ENCODE results near the gene ZDHHC21.

Gene ZDHHC21

DNA sequence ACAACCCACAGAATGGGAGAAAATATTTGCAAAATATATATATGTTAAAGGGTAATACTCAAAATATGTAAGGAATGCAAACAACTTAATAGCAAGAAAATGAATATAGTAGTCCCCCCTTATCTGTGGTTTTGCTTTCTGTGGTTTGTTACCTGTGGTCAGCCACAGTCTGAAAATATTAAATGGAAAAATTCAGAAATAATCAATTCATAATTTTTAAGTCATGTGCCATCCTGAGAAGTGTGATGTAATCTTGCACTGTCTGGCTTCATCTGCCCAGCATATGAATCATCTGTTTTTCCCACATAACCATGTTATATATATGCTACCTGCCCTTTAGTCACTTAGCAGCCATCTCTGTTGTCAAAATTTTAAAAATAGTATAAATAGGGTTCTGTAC is 17.6 kb upstream of the ZDHHC21 start:
- Histone ChIP-seq H2BK15ac (replicated peaks; ENCODE audit: low read depth) (no peak overlapping the region), H3K79me1 (ENCODE audit: low read length) (no peaks in the 10 kb centered on the region), H3K56ac (ENCODE audit: low read length) (no peak overlapping the region), H3K27me3 (ENCODE audit: insufficient read depth, low read length, poor library complexity) (no peaks in the 10 kb centered on the region), H3K23ac (ENCODE audit: low read length) (no peak overlapping the region), H4K8ac (ENCODE audit: low read depth, low read length) (no peak overlapping the region), H3K79me2 (ENCODE audit: control insufficient read depth, insufficient read depth, low read length) (no peaks in the 10 kb centered on the region), H3K4ac (ENCODE audit: low read depth, low read length) (no peak overlapping the region), H2AK5ac (ENCODE audit: low read length) (no peak overlapping the region), H3K4me2 (ENCODE audit: low read length) (no peak overlapping the region), H4K5ac (ENCODE audit: low read length) (no peak overlapping the region), H2BK5ac (ENCODE audit: low read length) (no peak overlapping the region), H3K36me3 (ENCODE audit: control insufficient read depth, insufficient read depth, low read length) (no peaks in the 10 kb centered on the region), H3K4me1 (ENCODE audit: control insufficient read depth, low read depth, low read length) (no peaks in the 10 kb centered on the region), H2BK120ac (ENCODE audit: low read depth, low read length) (no peak overlapping the region), H3K9ac (ENCODE audit: low read length) (no peak overlapping the region), H3K4me3 (ENCODE audit: low read length) (no peak overlapping the region), H3K27ac (ENCODE audit: low read depth, low read length) (no peak overlapping the region), H3K18ac (ENCODE audit: low read length) (no peak overlapping the region)
- DNase-seq, result no peak

DNA sequence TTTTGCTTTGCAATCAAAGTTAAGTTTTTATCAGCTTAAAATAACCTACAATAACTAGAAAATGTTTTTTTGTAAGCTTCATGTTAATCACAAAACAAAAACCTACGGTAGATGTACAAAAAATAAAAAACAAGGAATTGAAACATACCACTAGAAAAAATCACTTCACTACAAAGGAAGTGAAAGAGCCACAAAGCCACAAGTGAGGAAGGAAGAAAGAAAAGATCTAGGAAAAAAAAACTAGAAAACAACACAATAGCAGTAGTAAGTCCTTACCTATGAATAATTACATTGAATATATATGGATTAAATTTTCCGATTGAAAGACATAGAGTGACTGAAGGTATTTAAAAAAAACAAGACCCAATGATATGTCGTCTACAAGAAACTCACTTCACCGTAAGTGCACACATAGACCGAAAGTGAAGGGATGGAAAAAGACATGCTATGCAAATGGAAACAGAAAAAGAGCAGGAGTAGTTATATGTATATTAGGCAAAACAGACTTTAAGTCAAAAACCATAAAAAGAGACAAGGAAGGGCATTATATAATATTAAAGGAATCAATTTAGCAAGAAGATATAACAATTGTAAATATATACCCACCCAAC is 13.4 kb upstream of the ZDHHC21 start:
- H3K79me1 ChIP-seq (ENCODE audit: low read length), result no peaks in the 10 kb centered on the region

DNA sequence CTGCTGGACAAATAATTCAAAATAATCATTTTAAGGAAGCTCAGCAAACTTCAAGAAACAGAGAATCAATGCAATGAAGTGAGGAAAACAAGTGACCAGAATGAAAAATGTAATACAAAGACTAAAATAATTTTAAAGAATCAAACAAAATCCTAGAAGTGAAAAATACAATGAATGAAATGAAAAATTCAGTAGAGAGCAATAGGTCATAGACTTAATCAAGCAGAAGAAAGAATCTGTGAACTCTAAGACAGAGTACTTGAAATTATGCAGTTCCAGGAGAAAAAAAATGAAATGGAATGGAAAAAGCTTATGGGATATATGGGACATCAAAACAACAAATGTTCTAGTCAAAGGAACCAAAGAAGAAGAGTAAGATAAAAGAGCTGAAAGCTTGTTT is 11.8 kb upstream of the ZDHHC21 start:
- H3K4me2 ChIP-seq (ENCODE audit: low read length), result no peak overlapping the region

More for the DNA sequence above, 13.4 kb upstream of the ZDHHC21 start:
- no peak overlapping the region for H3K4me2 ChIP-seq (ENCODE audit: low read length)
- H2BK120ac ChIP-seq (ENCODE audit: low read depth, low read length), result no peak overlapping the region
- no peak overlapping the region for H3K18ac ChIP-seq (ENCODE audit: low read length)
- no peak overlapping the region for H3K56ac ChIP-seq (ENCODE audit: low read length)
- no peaks in the 10 kb centered on the region for H3K27me3 ChIP-seq (ENCODE audit: insufficient read depth, low read length, poor library complexity)
- no peak overlapping the region for H3K4me3 ChIP-seq (ENCODE audit: low read length)
- no peaks in the 10 kb centered on the region for H3K79me2 ChIP-seq (ENCODE audit: control insufficient read depth, insufficient read depth, low read length)
- WGBS (ENCODE audit: extremely low coverage, insufficient coverage, low lambda C conversion rate), result no CpG with 5 or more reads among the region's 5 CpGs
- H3K9ac ChIP-seq (ENCODE audit: low read length), result no peak overlapping the region
- H2BK15ac ChIP-seq (replicated peaks; ENCODE audit: low read depth), result no peak overlapping the region
- no peak overlapping the region for H2BK5ac ChIP-seq (ENCODE audit: low read length)
- H2AK5ac ChIP-seq (ENCODE audit: low read length), result no peak overlapping the region
- H3K36me3 ChIP-seq (ENCODE audit: control insufficient read depth, insufficient read depth, low read length), result peaks cover 6% of the 10 kb centered on the region
- H4K8ac ChIP-seq (ENCODE audit: low read depth, low read length), result no peak overlapping the region
- DNase-seq, result no peak
- H3K27ac ChIP-seq (ENCODE audit: low read depth, low read length), result no peak overlapping the region
- no peak overlapping the region for H3K4ac ChIP-seq (ENCODE audit: low read depth, low read length)
- no peak overlapping the region for H3K23ac ChIP-seq (ENCODE audit: low read length)
- H3K4me1 ChIP-seq (ENCODE audit: control insufficient read depth, low read depth, low read length), result no peaks in the 10 kb centered on the region
- H4K5ac ChIP-seq (ENCODE audit: low read length), result no peak overlapping the region

DNA sequence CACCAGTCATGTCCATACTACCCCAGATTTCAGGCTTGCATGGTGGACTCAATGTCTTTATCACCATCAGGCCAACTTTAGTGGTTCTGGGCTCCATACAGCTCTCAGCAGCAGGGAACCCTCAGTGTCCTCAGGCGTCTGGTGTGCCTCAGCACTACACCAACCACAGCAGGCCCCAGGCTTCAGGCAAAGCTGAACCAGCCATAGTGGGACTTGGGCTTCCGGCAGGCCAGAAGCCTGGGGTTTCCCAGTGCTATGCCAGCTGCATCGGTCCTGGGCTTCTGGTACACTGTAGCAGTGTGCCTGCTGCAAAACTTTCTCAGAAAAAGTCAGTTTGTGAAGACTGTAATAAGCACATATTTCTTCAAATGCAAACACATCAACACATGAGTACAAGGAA is 11.0 kb upstream of the ZDHHC21 start:
- no peak overlapping the region for H3K4me2 ChIP-seq (ENCODE audit: low read length)
- H3K4me3 ChIP-seq (ENCODE audit: low read length), result no peak overlapping the region
- H3K4me1 ChIP-seq (ENCODE audit: control insufficient read depth, low read depth, low read length), result no peaks in the 10 kb centered on the region
- WGBS (ENCODE audit: extremely low coverage, insufficient coverage, low lambda C conversion rate), result no CpG with 5 or more reads among the region's 3 CpGs
- H2AK5ac ChIP-seq (ENCODE audit: low read length), result no peak overlapping the region
- H3K27me3 ChIP-seq (ENCODE audit: insufficient read depth, low read length, poor library complexity), result no peaks in the 10 kb centered on the region
- no peak overlapping the region for H3K18ac ChIP-seq (ENCODE audit: low read length)
- no peak overlapping the region for H4K5ac ChIP-seq (ENCODE audit: low read length)
- H3K79me2 ChIP-seq (ENCODE audit: control insufficient read depth, insufficient read depth, low read length), result no peaks in the 10 kb centered on the region
- H2BK120ac ChIP-seq (ENCODE audit: low read depth, low read length), result no peak overlapping the region
- no peak overlapping the region for H3K4ac ChIP-seq (ENCODE audit: low read depth, low read length)
- no peak overlapping the region for H3K56ac ChIP-seq (ENCODE audit: low read length)
- H3K9ac ChIP-seq (ENCODE audit: low read length), result no peak overlapping the region
- H3K79me1 ChIP-seq (ENCODE audit: low read length), result no peaks in the 10 kb centered on the region
- no peak overlapping the region for H3K23ac ChIP-seq (ENCODE audit: low read length)
- no peak overlapping the region for H2BK5ac ChIP-seq (ENCODE audit: low read length)
- no peak for DNase-seq
- H3K36me3 ChIP-seq (ENCODE audit: control insufficient read depth, insufficient read depth, low read length), result peaks cover 6% of the 10 kb centered on the region
- H3K27ac ChIP-seq (ENCODE audit: low read depth, low read length), result no peak overlapping the region
- H2BK15ac ChIP-seq (replicated peaks; ENCODE audit: low read depth), result no peak overlapping the region
- no peak overlapping the region for H4K8ac ChIP-seq (ENCODE audit: low read depth, low read length)

More for the DNA sequence above, 11.8 kb upstream of the ZDHHC21 start:
- Histone ChIP-seq H4K5ac (ENCODE audit: low read length) (no peak overlapping the region), H3K4ac (ENCODE audit: low read depth, low read length) (no peak overlapping the region), H2BK15ac (replicated peaks; ENCODE audit: low read depth) (no peak overlapping the region), H3K27me3 (ENCODE audit: insufficient read depth, low read length, poor library complexity) (no peaks in the 10 kb centered on the region), H3K23ac (ENCODE audit: low read length) (no peak overlapping the region), H2AK5ac (ENCODE audit: low read length) (no peak overlapping the region), H3K27ac (ENCODE audit: low read depth, low read length) (no peak overlapping the region), H2BK5ac (ENCODE audit: low read length) (no peak overlapping the region), H2BK120ac (ENCODE audit: low read depth, low read length) (no peak overlapping the region), H3K4me1 (ENCODE audit: control insufficient read depth, low read depth, low read length) (no peaks in the 10 kb centered on the region), H3K56ac (ENCODE audit: low read length) (no peak overlapping the region), H3K36me3 (ENCODE audit: control insufficient read depth, insufficient read depth, low read length) (peaks cover 6% of the 10 kb centered on the region), H3K79me1 (ENCODE audit: low read length) (no peaks in the 10 kb centered on the region), H4K8ac (ENCODE audit: low read depth, low read length) (no peak overlapping the region), H3K9ac (ENCODE audit: low read length) (no peak overlapping the region), H3K18ac (ENCODE audit: low read length) (no peak overlapping the region), H3K79me2 (ENCODE audit: control insufficient read depth, insufficient read depth, low read length) (no peaks in the 10 kb centered on the region), H3K4me3 (ENCODE audit: low read length) (no peak overlapping the region)
- DNase-seq, result no peak

DNA sequence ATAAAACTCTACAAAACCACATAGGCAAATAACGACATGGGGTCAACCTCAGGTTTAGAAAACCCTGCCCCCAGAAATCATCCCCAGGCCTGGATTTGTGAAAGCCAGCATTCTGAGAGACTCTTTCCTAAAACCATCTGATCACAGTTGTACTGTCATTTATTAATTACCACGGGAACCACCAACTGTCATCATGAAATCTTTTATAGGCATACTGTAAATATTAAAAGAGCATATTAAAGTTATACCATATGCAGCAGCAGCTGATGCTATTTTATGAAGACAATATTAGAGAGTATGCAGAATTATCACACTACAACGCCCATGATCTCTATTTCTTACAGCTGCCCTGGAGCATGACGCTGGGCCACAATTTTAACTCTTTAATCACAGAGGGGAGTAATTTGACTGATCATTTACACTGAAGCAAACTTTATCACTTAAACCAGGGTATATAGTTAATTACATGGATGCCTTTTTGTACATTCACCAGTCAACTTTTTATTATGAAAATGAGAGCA is 9.0 kb upstream of the ZDHHC21 start:
- Histone ChIP-seq H4K5ac (ENCODE audit: low read length) (no peak overlapping the region), H2BK5ac (ENCODE audit: low read length) (no peak overlapping the region), H3K56ac (ENCODE audit: low read length) (no peak overlapping the region), H2BK15ac (replicated peaks; ENCODE audit: low read depth) (no peak overlapping the region), H4K8ac (ENCODE audit: low read depth, low read length) (no peak overlapping the region), H3K27me3 (ENCODE audit: insufficient read depth, low read length, poor library complexity) (no peaks in the 10 kb centered on the region), H3K27ac (ENCODE audit: low read depth, low read length) (no peak overlapping the region), H3K18ac (ENCODE audit: low read length) (no peak overlapping the region), H3K4me1 (ENCODE audit: control insufficient read depth, low read depth, low read length) (no peaks in the 10 kb centered on the region), H3K4me2 (ENCODE audit: low read length) (no peak overlapping the region), H3K9ac (ENCODE audit: low read length) (no peak overlapping the region), H3K79me2 (ENCODE audit: control insufficient read depth, insufficient read depth, low read length) (no peaks in the 10 kb centered on the region), H2BK120ac (ENCODE audit: low read depth, low read length) (no peak overlapping the region), H3K23ac (ENCODE audit: low read length) (no peak overlapping the region), H3K4me3 (ENCODE audit: low read length) (no peak overlapping the region), H3K36me3 (ENCODE audit: control insufficient read depth, insufficient read depth, low read length) (peaks cover 6% of the 10 kb centered on the region), H3K79me1 (ENCODE audit: low read length) (no peaks in the 10 kb centered on the region), H3K4ac (ENCODE audit: low read depth, low read length) (no peak overlapping the region), H2AK5ac (ENCODE audit: low read length) (no peak overlapping the region)
- WGBS (ENCODE audit: extremely low coverage, insufficient coverage, low lambda C conversion rate), result no CpG with 5 or more reads among the region's 4 CpGs
- DNase-seq, result no peak
